Measurements from ENCODE around the gene TRAF4. TPM values are rescaled to one million over a fixed set of nuclear protein-coding genes. Genes with fewer than 3 reads are reported as not detected.
A peak's percentile ranks its signal among the peaks of the same experiment; 100 is the strongest.

The TRAF4 gene
- total and polyA plus RNA-seq, 9 of the 15 experiments (the other 6 are each of a cell fraction or from before 2014, with no cell fraction given), result 2.4 to 147 (median 72.4) TPM

DNA sequence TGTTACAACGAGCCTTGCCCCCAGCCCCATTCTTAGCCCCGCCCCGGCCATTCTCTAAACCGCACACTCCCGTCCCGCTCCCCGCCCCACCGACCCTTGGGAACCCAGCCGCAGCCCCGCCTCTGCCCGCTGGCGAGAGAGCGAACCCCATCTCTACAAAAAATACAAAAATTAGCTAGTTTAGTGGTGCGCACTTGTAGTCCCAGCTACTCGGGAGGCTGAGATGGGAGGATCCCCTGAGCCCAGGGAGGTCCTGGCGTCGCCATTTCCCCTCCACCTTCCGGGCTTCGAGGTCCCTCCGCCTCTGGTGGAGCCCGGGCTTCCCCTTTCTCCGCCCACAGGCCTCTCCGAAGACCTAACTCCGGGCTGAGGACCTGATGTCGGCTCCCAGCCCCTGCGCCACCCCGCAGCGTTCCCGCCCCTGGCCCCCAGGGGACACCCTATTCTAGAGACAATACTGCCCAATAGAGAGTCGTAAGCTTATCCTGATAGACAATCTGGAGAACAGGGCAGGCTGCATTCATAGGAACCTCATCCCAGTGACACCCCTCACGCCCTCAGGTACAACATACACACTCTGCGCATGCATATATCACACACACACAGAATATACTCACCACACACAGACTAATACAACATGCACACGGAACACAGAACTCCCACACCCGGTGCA is 31.6 kb upstream of the TRAF4 start (continued):
- TF ChIP-seq CHD1 (IDR thresholded peaks at IDR 0.05; ENCODE audit: low read length) (peak; percentile 75), CTBP1 (IDR thresholded peaks at IDR 0.05; ENCODE audit: borderline replicate concordance) (peak; percentile 60; the same call in 1 of the 2 replicates), PHF20 (IDR thresholded peaks at IDR 0.05; ENCODE audit: partially characterized antibody) (peak; percentile 25), SP1 (CRISPR knock-in tag; IDR thresholded peaks at IDR 0.05) (peak; percentile 3; the same call in 1 of the 2 replicates)

DNA sequence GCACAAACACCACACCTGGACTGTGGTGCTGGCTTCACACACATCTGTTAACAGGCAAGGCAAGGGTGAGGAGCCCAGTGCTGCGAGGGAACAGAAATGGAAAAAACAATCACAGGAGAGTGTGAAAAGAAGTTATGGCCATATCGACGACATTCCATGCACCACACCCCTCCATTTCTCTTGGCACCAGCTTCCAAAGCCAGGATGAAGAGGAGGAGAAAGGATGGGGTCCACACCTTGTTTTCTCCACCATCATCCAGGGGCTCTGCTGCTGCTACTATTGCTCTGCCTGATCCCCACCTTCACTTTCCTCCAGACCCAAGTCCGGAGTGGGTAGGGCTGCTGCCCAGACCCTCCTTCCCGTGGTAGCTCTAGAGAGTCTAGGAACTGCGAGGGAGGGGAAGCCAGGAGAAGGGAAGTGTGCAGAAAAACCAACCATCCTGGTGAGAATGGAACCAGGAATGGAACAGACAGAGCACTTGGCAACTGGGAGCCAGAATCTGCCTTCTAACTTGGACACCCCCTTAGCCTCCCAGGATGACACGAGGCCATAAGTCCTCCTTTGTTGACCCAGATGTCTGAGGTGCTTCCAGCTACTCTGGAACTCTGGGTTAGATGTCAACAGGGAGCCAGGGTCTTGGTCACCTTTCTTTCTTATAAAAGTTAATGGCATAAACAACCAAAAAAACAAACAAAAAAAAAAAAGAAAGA is 31.0 kb upstream of the TRAF4 start:
- POLR2A ChIA-PET, result interaction anchor here (0.6 to 8.7 kb wide), 9 partner anchors 9 to 184 kb away, joined by 3 to 133 read pairs (median 5); partner anchors contain the start of genes RPL23A and TRAF4
- Histone ChIP-seq H3K79me2 (ENCODE audit: control insufficient read depth, insufficient read depth, low read length) (peaks cover 13% of the 10 kb centered on the region), H3K27ac (ENCODE audit: extremely low read depth, low read depth, low read length) (peak overlapping the region; percentile 88; the same call in 2 of the 3 replicates), H2AFZ (ENCODE audit: low read depth, low read length) (peak overlapping the region; percentile 85), H3K4me2 (ENCODE audit: insufficient read depth, low read length) (peak overlapping the region; percentile 99), H3K9me1 (ENCODE audit: control insufficient read depth, insufficient read depth, low read length) (no peaks in the 10 kb centered on the region), H3K9me3 (replicated peaks; ENCODE audit: control insufficient read depth, insufficient read depth, low read depth, low read length) (0 out of 2 replicates have a peak, but pooled peaks cover 2% of the 10 kb centered on the region), H3K4me1 (replicated peaks in 1 of 2; ENCODE audit: control insufficient read depth in 2 of 2, insufficient read depth in 2 of 2, low read length in 2 of 2) (peaks cover 14 to 44% of the 10 kb centered on the region in 2 experiments), H4K20me1 (replicated peaks; ENCODE audit: control insufficient read depth, insufficient read depth, low read length) (no peaks in the 10 kb centered on the region), H3K36me3 (ENCODE audit: control insufficient read depth, insufficient read depth, low read length) (no peaks in the 10 kb centered on the region), H3K27me3 (ENCODE audit: control insufficient read depth in 2 of 2, insufficient read depth in 2 of 2, low read length in 2 of 2) (0 out of 5 replicates have a peak, but pooled peaks cover 0 to 11% of the 10 kb centered on the region in 2 experiments), H3K4me3 (no peak overlapping the region), H3K9ac (ENCODE audit: insufficient read depth in 1 of 2, low read depth in 2 of 2, low read length in 2 of 2) (peak overlapping the region; percentile 0 to 79; a peak in 1 of 4 replicates)
- WGBS (ENCODE audit: insufficient coverage, low coverage, missing lambda C conversion rate), result 60% methylated on average over 7 of the region's 7 CpGs
- ATAC-seq (no peak), FAIRE-seq (no peak), DNase-seq (ENCODE audit: extremely low read depth in 1 of 4, low spot score in 3 of 4) (no peak)
- no TSS peak for BruUV-seq (replicated peaks)
- intact Hi-C loops (cut with micrococcal nuclease) (no loop called here), in situ Hi-C loops (cut with MboI) (no loop called here)
- CTCF ChIA-PET (ENCODE audit: low intra/inter-chr PET ratio), result no interaction called here
- TF ChIP-seq MXI1 (IDR thresholded peaks at IDR 0.05; ENCODE audit: low read depth, low read length), result no peak
- no peak for TF ChIP-seq NKRF (IDR thresholded peaks at IDR 0.05; ENCODE audit: borderline replicate concordance)
- TF ChIP-seq FOXA3 (CRISPR knock-in tag; conservative IDR thresholded peaks at IDR 0.05 in 1 of 2, IDR thresholded peaks at IDR 0.05 in 1 of 2), result 0 out of 4 replicates have a peak, but pooled peaks of 1 of the 2 experiments have one; percentile 16
- TF ChIP-seq, protein P1, sequence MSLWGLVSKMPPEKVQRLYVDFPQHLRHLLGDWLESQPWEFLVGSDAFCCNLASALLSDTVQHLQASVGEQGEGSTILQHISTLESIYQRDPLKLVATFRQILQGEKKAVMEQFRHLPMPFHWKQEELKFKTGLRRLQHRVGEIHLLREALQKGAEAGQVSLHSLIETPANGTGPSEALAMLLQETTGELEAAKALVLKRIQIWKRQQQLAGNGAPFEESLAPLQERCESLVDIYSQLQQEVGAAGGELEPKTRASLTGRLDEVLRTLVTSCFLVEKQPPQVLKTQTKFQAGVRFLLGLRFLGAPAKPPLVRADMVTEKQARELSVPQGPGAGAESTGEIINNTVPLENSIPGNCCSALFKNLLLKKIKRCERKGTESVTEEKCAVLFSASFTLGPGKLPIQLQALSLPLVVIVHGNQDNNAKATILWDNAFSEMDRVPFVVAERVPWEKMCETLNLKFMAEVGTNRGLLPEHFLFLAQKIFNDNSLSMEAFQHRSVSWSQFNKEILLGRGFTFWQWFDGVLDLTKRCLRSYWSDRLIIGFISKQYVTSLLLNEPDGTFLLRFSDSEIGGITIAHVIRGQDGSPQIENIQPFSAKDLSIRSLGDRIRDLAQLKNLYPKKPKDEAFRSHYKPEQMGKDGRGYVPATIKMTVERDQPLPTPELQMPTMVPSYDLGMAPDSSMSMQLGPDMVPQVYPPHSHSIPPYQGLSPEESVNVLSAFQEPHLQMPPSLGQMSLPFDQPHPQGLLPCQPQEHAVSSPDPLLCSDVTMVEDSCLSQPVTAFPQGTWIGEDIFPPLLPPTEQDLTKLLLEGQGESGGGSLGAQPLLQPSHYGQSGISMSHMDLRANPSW (CRISPR knock-in tag; IDR thresholded peaks at IDR 0.05), result no peak
- TF ChIP-seq RBM39 (optimal IDR thresholded peaks at IDR 0.05; ENCODE audit: low read depth, low read length), result peak; percentile 64
- no peak for TF ChIP-seq NFE2L1 (tag; IDR thresholded peaks at IDR 0.05; ENCODE audit: borderline replicate concordance, low read depth)
- TF ChIP-seq JUNB (CRISPR knock-in tag; conservative IDR thresholded peaks at IDR 0.05), result no peak
- TF ChIP-seq KDM4B (IDR thresholded peaks at IDR 0.05; ENCODE audit: borderline replicate concordance in 2 of 2, low read depth in 1 of 2), result 0 out of 4 replicates have a peak, but pooled peaks of 1 of the 2 experiments have one; percentile 20
- TF ChIP-seq ARNT (IDR thresholded peaks at IDR 0.05), result 0 out of 4 replicates have a peak, but pooled peaks of 1 of the 2 experiments have one; percentile 2
- TF ChIP-seq TEAD1 (CRISPR knock-in tag; IDR thresholded peaks at IDR 0.05), result peak in 1 of 2 experiments; percentile 16; a peak in 1 of 4 replicates

Data from K562 (cell line).